ENCODE data around the gene EEFSEC. TPM values are rescaled to one million over a fixed set of nuclear protein-coding genes. Genes with fewer than 3 reads are reported as not detected.

EEFSEC gene
- total and polyA plus RNA-seq, 2 of the 4 experiments (the other 2 are of a cell fraction), result 4.5 to 9.3 TPM

- Histone ChIP-seq H3K4me1 (ENCODE audit: control insufficient read depth, insufficient read depth, low read length) (peaks cover 10% of the 10 kb centered on the region; the same call in 1 of the 2 replicates), H3K36me3 (ENCODE audit: control insufficient read depth, insufficient read depth, low read length) (no peaks in the 10 kb centered on the region), H3K23ac (ENCODE audit: low read depth, low read length) (no peak overlapping the region), H2BK20ac (ENCODE audit: low read depth, low read length) (no peak overlapping the region), H3K56ac (ENCODE audit: extremely low read depth, insufficient read depth, low read length) (no peak overlapping the region), H3K9me1 (ENCODE audit: insufficient read depth, low read length) (peaks cover 4% of the 10 kb centered on the region; the same call in 1 of the 2 replicates), H2AK5ac (ENCODE audit: low read depth, low read length) (no peak overlapping the region), H4K8ac (ENCODE audit: low read depth in 2 of 2, low read length in 2 of 2) (no peak overlapping the region), H4K91ac (ENCODE audit: insufficient read depth, low read depth, low read length) (no peak overlapping the region), H3K27me3 (ENCODE audit: control insufficient read depth, insufficient read depth, low read length) (no peaks in the 10 kb centered on the region), H3K4me2 (ENCODE audit: low read depth, low read length) (no peak overlapping the region; the same call in 1 of the 2 replicates), H2AFZ (replicated peaks; ENCODE audit: low read length, poor library complexity) (no peak overlapping the region), H2BK120ac (ENCODE audit: low read depth, low read length) (no peak overlapping the region), H2BK5ac (ENCODE audit: low read depth, low read length, poor library complexity, severe bottlenecking) (no peak overlapping the region), H3K27ac (ENCODE audit: insufficient read depth, low read length) (peak overlapping the region; percentile 50; the same call in 1 of the 2 replicates), H3K9ac (ENCODE audit: low read depth, low read length) (no peak overlapping the region), H3K79me1 (ENCODE audit: low read depth in 1 of 2, low read length in 2 of 2) (peaks cover 7 to 10% of the 10 kb centered on the region in 2 experiments; a peak in 2 of 4 replicates), H3K4ac (ENCODE audit: low read depth, low read length) (no peak overlapping the region), H3K9me3 (ENCODE audit: control insufficient read depth, insufficient read depth, low read length) (no peaks in the 10 kb centered on the region), H3K18ac (ENCODE audit: low read depth, low read length) (no peak overlapping the region), H4K20me1 (ENCODE audit: insufficient read depth, low read length) (no peaks in the 10 kb centered on the region), H3K4me3 (ENCODE audit: insufficient read depth, low read depth, low read length) (no peak overlapping the region), H4K5ac (ENCODE audit: low read depth, low read length) (no peak overlapping the region), H3K14ac (replicated peaks; ENCODE audit: low read depth, low read length) (no peak overlapping the region), H2AK9ac (replicated peaks; ENCODE audit: low read depth, low read length, poor library complexity) (no peak overlapping the region), H2BK15ac (ENCODE audit: low read depth, low read length) (no peak overlapping the region)
- in situ Hi-C loops (cut with MboI; ENCODE audit: low sequenced_read_pairs) (no loop called here), dilution Hi-C loops (cut with HindIII; ENCODE audit: low sequenced_read_pairs, unreplicated experiment) (no loop called here), intact Hi-C loops (cut with micrococcal nuclease) (loop anchor here (5.0 kb wide), 1 partner anchor 107 kb away; no protein-coding TSS in a partner anchor)
- ChIA-PET CTCF (interaction anchor here (0.6 to 1.2 kb wide), 4 partner anchors 18 to 99 kb away, joined by 3 to 4 read pairs (median 3); no protein-coding TSS in a partner anchor), POLR2A (ENCODE audit: unreplicated experiment) (no interaction called here)
- BruUV-seq (replicated peaks), result no TSS peak
- no peak for TF ChIP-seq BHLHE40 (IDR thresholded peaks at IDR 0.05; ENCODE audit: low read depth, low read length)
- TF ChIP-seq MXI1 (IDR thresholded peaks at IDR 0.05; ENCODE audit: borderline replicate concordance, low read depth, low read length), result no peak
- no peak for TF ChIP-seq CTCF (conservative IDR thresholded peaks at IDR 0.05; ENCODE audit: low read depth, low read length)
- TF ChIP-seq MAFK (IDR thresholded peaks at IDR 0.05; ENCODE audit: low read depth, low read length), result no peak
- no peak for TF ChIP-seq MAZ (IDR thresholded peaks at IDR 0.05; ENCODE audit: borderline replicate concordance, low read depth, low read length)
- TF ChIP-seq RAD21 (IDR thresholded peaks at IDR 0.05; ENCODE audit: low read length), result no peak
- TF ChIP-seq FOS (IDR thresholded peaks at IDR 0.05; ENCODE audit: low read depth, low read length), result no peak
- TF ChIP-seq NFE2L2 (IDR thresholded peaks at IDR 0.05; ENCODE audit: low read depth, low read length), result no peak
- no peak for TF ChIP-seq SMC3 (IDR thresholded peaks at IDR 0.05; ENCODE audit: low read depth, low read length)
- TF ChIP-seq CHD1 (IDR thresholded peaks at IDR 0.05; ENCODE audit: low read depth, low read length), result no peak
- TF ChIP-seq, protein P1, sequence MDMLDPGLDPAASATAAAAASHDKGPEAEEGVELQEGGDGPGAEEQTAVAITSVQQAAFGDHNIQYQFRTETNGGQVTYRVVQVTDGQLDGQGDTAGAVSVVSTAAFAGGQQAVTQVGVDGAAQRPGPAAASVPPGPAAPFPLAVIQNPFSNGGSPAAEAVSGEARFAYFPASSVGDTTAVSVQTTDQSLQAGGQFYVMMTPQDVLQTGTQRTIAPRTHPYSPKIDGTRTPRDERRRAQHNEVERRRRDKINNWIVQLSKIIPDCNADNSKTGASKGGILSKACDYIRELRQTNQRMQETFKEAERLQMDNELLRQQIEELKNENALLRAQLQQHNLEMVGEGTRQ (IDR thresholded peaks at IDR 0.05; ENCODE audit: low read depth, low read length), result no peak
- no peak for TF ChIP-seq RCOR1 (IDR thresholded peaks at IDR 0.05; ENCODE audit: insufficient replicate concordance, low read length)
- TF ChIP-seq, protein P2, sequence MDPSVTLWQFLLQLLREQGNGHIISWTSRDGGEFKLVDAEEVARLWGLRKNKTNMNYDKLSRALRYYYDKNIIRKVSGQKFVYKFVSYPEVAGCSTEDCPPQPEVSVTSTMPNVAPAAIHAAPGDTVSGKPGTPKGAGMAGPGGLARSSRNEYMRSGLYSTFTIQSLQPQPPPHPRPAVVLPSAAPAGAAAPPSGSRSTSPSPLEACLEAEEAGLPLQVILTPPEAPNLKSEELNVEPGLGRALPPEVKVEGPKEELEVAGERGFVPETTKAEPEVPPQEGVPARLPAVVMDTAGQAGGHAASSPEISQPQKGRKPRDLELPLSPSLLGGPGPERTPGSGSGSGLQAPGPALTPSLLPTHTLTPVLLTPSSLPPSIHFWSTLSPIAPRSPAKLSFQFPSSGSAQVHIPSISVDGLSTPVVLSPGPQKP (IDR thresholded peaks at IDR 0.05; ENCODE audit: borderline replicate concordance, low read depth, low read length), result no peak
- TF ChIP-seq POLR2A (IDR thresholded peaks at IDR 0.05; ENCODE audit: low read depth, low read length), result no peak
- TF ChIP-seq CEBPB (IDR thresholded peaks at IDR 0.05; ENCODE audit: low read depth, low read length), result no peak
- TF ChIP-seq RFX5 (IDR thresholded peaks at IDR 0.05; ENCODE audit: low read depth, low read length), result no peak
- WGBS, 2 experiments (ENCODE audit: extremely low coverage in 2 of 2, insufficient read length in 1 of 2), result no CpG with 5 or more reads among the region's 4 CpGs
- no peak for DNase-seq
- peak; percentile 79 for ATAC-seq (ENCODE audit: low read depth)
Observed at GRCh38 chr3:128194843-128195242, 41.6 kb downstream of the EEFSEC start.
